H9 (cell line): ENCODE measurements around the gene OLFM1. TPM values are rescaled to one million over a fixed set of nuclear protein-coding genes. Genes with fewer than 3 reads are reported as not detected.

Source experiments
- DNase-seq: peaks from one replicate; pipeline ENCODE4 v3.0.0-alpha.2; 2017
- H2AFZ ChIP-seq: one replicate; pipeline ENCODE4 v1.6.1; 2013; ENCODE audit warnings: mild to moderate bottlenecking, low read length, control low read depth, moderate library complexity
- H2AK5ac ChIP-seq: 2 replicates; pipeline ENCODE4 v1.6.1; 2013; ENCODE audit warnings: low read length, control low read depth, mixed read lengths; ENCODE audit not compliant: insufficient read length
- H2BK120ac ChIP-seq: one replicate; pipeline ENCODE4 v1.6.1; 2013; ENCODE audit warnings: low read depth, mild to moderate bottlenecking, low read length, control low read depth, inconsistent platforms; ENCODE audit not compliant: poor library complexity, severe bottlenecking
- H2BK12ac ChIP-seq: 2 replicates; pipeline ENCODE4 v1.6.1; 2013; ENCODE audit warnings: low read length, control low read depth, mixed read lengths, low read depth; ENCODE audit not compliant: insufficient read length
- H2BK15ac ChIP-seq: 2 replicates; pipeline ENCODE4 v1.6.1; 2013; ENCODE audit warnings: low read depth, low read length, control low read depth
- H2BK20ac ChIP-seq: one replicate; pipeline ENCODE4 v1.6.1; 2013; ENCODE audit warnings: low read depth, mild to moderate bottlenecking, low read length, control low read depth, inconsistent platforms; ENCODE audit not compliant: poor library complexity, severe bottlenecking
- H2BK5ac ChIP-seq: 2 replicates; pipeline ENCODE4 v1.6.1; 2013; ENCODE audit warnings: low read length, control low read depth, mixed read lengths; ENCODE audit not compliant: insufficient read length
- H3K14ac ChIP-seq: 2 replicates; pipeline ENCODE4 v1.6.1; 2013; ENCODE audit warnings: low read length, control low read depth; ENCODE audit not compliant: insufficient read depth
- H3K18ac ChIP-seq: 2 replicates; pipeline ENCODE4 v1.6.1; 2013; ENCODE audit warnings: low read depth, mild to moderate bottlenecking, mixed read lengths, low read length, control low read depth; ENCODE audit not compliant: insufficient read length
- H3K23ac ChIP-seq: 2 replicates; pipeline ENCODE4 v1.6.1; 2013; ENCODE audit warnings: low read length, control low read depth, mixed read lengths, low read depth; ENCODE audit not compliant: insufficient read length
- H3K23me2 ChIP-seq: 2 replicates; pipeline ENCODE4 v1.6.1; 2013; ENCODE audit warnings: low read depth, mild to moderate bottlenecking, mixed read lengths, low read length, control low read depth; ENCODE audit not compliant: insufficient read length, poor library complexity, severe bottlenecking
- H3K27ac ChIP-seq: 2 replicates; pipeline ENCODE4 v1.5.1; 2013; ENCODE audit warnings: low read length, control low read depth, mixed read lengths, low read depth; ENCODE audit not compliant: insufficient read length
- H3K27me3 ChIP-seq: 2 replicates; pipeline ENCODE4 v1.6.1; 2013; ENCODE audit warnings: low read length, control low read depth, inconsistent platforms; ENCODE audit not compliant: insufficient read depth
- H3K4ac ChIP-seq: 2 replicates; pipeline ENCODE4 v1.6.1; 2013; ENCODE audit warnings: low read depth, mild to moderate bottlenecking, control low read depth, inconsistent platforms, low read length, moderate library complexity
- H3K4me1 ChIP-seq: 2 replicates; pipeline ENCODE4 v1.6.1; 2013; ENCODE audit warnings: low read length, control low read depth, inconsistent platforms; ENCODE audit not compliant: insufficient read depth
- H3K4me2 ChIP-seq: 2 replicates; pipeline ENCODE4 v1.6.1; 2013; ENCODE audit warnings: low read length, control low read depth, mixed read lengths; ENCODE audit not compliant: insufficient read length, insufficient read depth
- H3K56ac ChIP-seq: 2 replicates; pipeline ENCODE4 v1.6.1; 2013; ENCODE audit warnings: low read depth, mild to moderate bottlenecking, mixed read lengths, low read length, control low read depth; ENCODE audit not compliant: insufficient read length
- H3K79me1 ChIP-seq: 2 replicates; pipeline ENCODE4 v1.6.1; 2013; ENCODE audit warnings: low read depth, mild to moderate bottlenecking, moderate library complexity, low read length, control low read depth, inconsistent platforms; ENCODE audit not compliant: insufficient read depth, poor library complexity, severe bottlenecking
- H3K79me2 ChIP-seq: 2 replicates; pipeline ENCODE4 v1.6.1; 2013; ENCODE audit warnings: low read length, control low read depth, inconsistent platforms; ENCODE audit not compliant: insufficient read depth
- H3K9ac ChIP-seq: 2 replicates; pipeline ENCODE4 v1.6.1; 2013; ENCODE audit warnings: low read length, control low read depth, mixed read lengths; ENCODE audit not compliant: insufficient read length; ENCODE audit errors: extremely low read depth
- H3K9me3 ChIP-seq: one replicate; pipeline ENCODE4 v1.6.1; 2013; ENCODE audit warnings: low read depth, low read length, inconsistent platforms; ENCODE audit not compliant: control insufficient read depth
- H3T11ph ChIP-seq: one replicate; pipeline ENCODE4 v1.6.1; 2013; ENCODE audit warnings: mild to moderate bottlenecking, low read length, control low read depth, inconsistent platforms
- H4K20me1 ChIP-seq: one replicate; pipeline ENCODE4 v1.6.1; 2013; ENCODE audit not compliant: control insufficient read depth, insufficient read length, insufficient read depth
- H4K5ac ChIP-seq: 2 replicates; pipeline ENCODE4 v1.6.1; 2013; ENCODE audit warnings: low read depth, mild to moderate bottlenecking, mixed read lengths, low read length, control low read depth; ENCODE audit not compliant: insufficient read length
- H4K8ac ChIP-seq: replicated peaks from 2 replicates; pipeline ENCODE4 v1.6.1; 2013; ENCODE audit warnings: low read length, control low read depth, mixed read lengths, low read depth; ENCODE audit not compliant: insufficient read length
- H4K91ac ChIP-seq: 2 replicates; pipeline ENCODE4 v1.6.1; 2013; ENCODE audit warnings: low read depth, mild to moderate bottlenecking, moderate library complexity, mixed read lengths, low read length, control low read depth; ENCODE audit not compliant: insufficient read length
- H3K27ac Mint-ChIP-seq, 3 experiments: 2 replicates in 2 of 3; 3 replicates in 1 of 3; pipeline ENCODE4 v1.8.0; 2020 to 2021; ENCODE audit warnings: mixed read lengths in 3 of 3, mild to moderate bottlenecking in 1 of 3, moderate library complexity in 1 of 3
- H3K27me3 Mint-ChIP-seq: 2 replicates; pipeline ENCODE4 v1.8.0; 2021; ENCODE audit warnings: low read depth, mild to moderate bottlenecking, moderate library complexity, mixed read lengths
- H3K36me3 Mint-ChIP-seq, 3 experiments: 2 replicates in 2 of 3; 3 replicates in 1 of 3; pipeline ENCODE4 v1.8.0; 2020 to 2021; ENCODE audit warnings: low read depth in 3 of 3, mixed read lengths in 3 of 3; ENCODE audit not compliant: insufficient read depth in 1 of 3
- H3K4me1 Mint-ChIP-seq, 2 experiments: 2 replicates each; pipeline ENCODE4 v1.8.0; 2020; ENCODE audit warnings: mixed read lengths in 2 of 2
- H3K4me3 Mint-ChIP-seq, 2 experiments: 2 replicates in 1 of 2; 3 replicates in 1 of 2; pipeline ENCODE4 v1.8.0; 2020 to 2021; ENCODE audit warnings: mild to moderate bottlenecking in 2 of 2, mixed read lengths in 2 of 2, moderate library complexity in 1 of 2
- H3K9me3 Mint-ChIP-seq, 2 experiments: 2 replicates in 1 of 2; 3 replicates in 1 of 2; pipeline ENCODE4 v1.8.0; 2020; ENCODE audit warnings: mild to moderate bottlenecking in 2 of 2, mixed read lengths in 2 of 2, moderate library complexity in 1 of 2
- CTCF ChIP-seq: fragments of 200-600 bp; sonication (generic); conservative IDR thresholded peaks from 3 replicates; pipeline ENCODE4 v1.8.0; 2021; ENCODE audit warnings: antibody characterized with exemption, mild to moderate bottlenecking
- WGBS: extraction: QIAGEN DNeasy Blood & Tissue Kit; methylation state at CpG from one replicate; pipeline ENCODE4 v1.1.7; 2013; ENCODE audit warnings: missing lambda C conversion rate, low lambda C conversion rate, mixed read lengths; ENCODE audit not compliant: insufficient read length; ENCODE audit errors: extremely low coverage; 5-methylcytosine and 5-hydroxymethylcytosine counted together
- total RNA-seq: library from RNA; stranded (reverse); gene quantifications from 2 replicates; pipeline ENCODE4 v1.2.1, GENCODE V29; 2021

OLFM1 gene
- total RNA-seq, 1 experiment from 2014 or later = 34.1 TPM

- Mint-ChIP-seq H3K4me1 (peaks cover 7 to 23% of the 10 kb centered on the region in 2 experiments), H3K4me3 (no peak overlapping the region), H3K27ac (peak overlapping the region in 1 of 3 experiments; percentile 83; a peak in 1 of 7 replicates), H3K36me3 (peaks cover 7 to 37% (median 27%) of the 10 kb centered on the region in 3 experiments; a peak in 6 of 7 replicates), H3K27me3 (no peaks in the 10 kb centered on the region), H3K9me3 (no peaks in the 10 kb centered on the region)
- H4K20me1 ChIP-seq = no peaks in the 10 kb centered on the region
- no peaks in the 10 kb centered on the region for H3K79me2 ChIP-seq
- no peak overlapping the region for H2BK15ac ChIP-seq
- H2BK12ac ChIP-seq = no peak overlapping the region
- H2BK5ac ChIP-seq = no peak overlapping the region
- no peak overlapping the region for H3K27ac ChIP-seq
- no peaks in the 10 kb centered on the region for H3K27me3 ChIP-seq
- H3K18ac ChIP-seq = no peak overlapping the region
- H2AK5ac ChIP-seq = no peak overlapping the region
- no peaks in the 10 kb centered on the region for H3K4me1 ChIP-seq
- H3K9ac ChIP-seq = no peak overlapping the region
- no peak for DNase-seq
- H4K8ac ChIP-seq = no peak overlapping the region
- H2BK20ac ChIP-seq = no peak overlapping the region
- H2AFZ ChIP-seq = no peak overlapping the region
- no peak overlapping the region for H3K23ac ChIP-seq
- H3K4me2 ChIP-seq = no peak overlapping the region
- H3K56ac ChIP-seq = no peak overlapping the region
- H2BK120ac ChIP-seq = no peak overlapping the region
- no peak overlapping the region for H4K5ac ChIP-seq
- WGBS = no CpG with 5 or more reads among the region's 12 CpGs
- H3T11ph ChIP-seq = no peak overlapping the region
- H3K9me3 ChIP-seq = no peaks in the 10 kb centered on the region
- no peak overlapping the region for H3K14ac ChIP-seq
- TF ChIP-seq CTCF = no peak
- H4K91ac ChIP-seq = no peak overlapping the region
- H3K23me2 ChIP-seq = no peaks in the 10 kb centered on the region
- H3K79me1 ChIP-seq = no peaks in the 10 kb centered on the region
- H3K4ac ChIP-seq = no peak overlapping the region
These were observed 14.9 kb downstream of the OLFM1 start for GRCh38 chr9:135102331-135102730.
